A673 (cell line): ENCODE results near the gene TPO. TPM values are rescaled to one million over a fixed set of nuclear protein-coding genes. Genes with fewer than 3 reads are reported as not detected.

Experiments used
- BruUV-seq: library from RNA; stranded (reverse); fragments of 400-500 nt; replicated peaks from 2 replicates; lab custom pipeline; 2021; lab: Mats Ljungman, UMichigan
- CTCF ChIA-PET: fragments of 300-600 bp; sonication (Branson Sonifier 250); formaldehyde crosslinking; loops from one replicate; lab custom pipeline; 2022; ENCODE audit warnings: antibody characterized with exemption; lab: Charles Lee
- POLR2A ChIA-PET: fragments of 300-600 bp; sonication (Branson Sonifier 250); formaldehyde crosslinking; loops from one replicate; lab custom pipeline; 2022; ENCODE audit warnings: antibody characterized with exemption; ENCODE audit not compliant: low non-redundant PET; lab: Charles Lee
- DNase-seq: peaks from one replicate; pipeline ENCODE4 v3.0.0-alpha.2; 2015; ENCODE audit warnings: low spot score
- H3K27ac ChIP-seq: fragments of 200-600 bp; sonication (generic); 2 replicates; pipeline ENCODE4 v1.5.1; 2016; ENCODE audit warnings: mixed run types, low read depth, mild to moderate bottlenecking, mixed read lengths, antibody characterized with exemption, low read length; ENCODE audit not compliant: poor library complexity, severe bottlenecking
- H3K27me3 ChIP-seq: fragments of 200-600 bp; sonication (generic); replicated peaks from 2 replicates; pipeline ENCODE4 v1.6.1; 2017; ENCODE audit warnings: mixed run types, low read depth, mild to moderate bottlenecking, mixed read lengths, antibody characterized with exemption, low read length; ENCODE audit not compliant: insufficient read depth, poor library complexity
- H3K36me3 ChIP-seq: fragments of 200-600 bp; sonication (generic); 2 replicates; pipeline ENCODE4 v1.6.1; 2016; ENCODE audit warnings: mixed run types, mild to moderate bottlenecking, mixed read lengths, antibody characterized with exemption, low read length; ENCODE audit not compliant: insufficient read depth, poor library complexity, severe bottlenecking
- H3K4me1 ChIP-seq: fragments of 200-600 bp; sonication (generic); 2 replicates; pipeline ENCODE4 v1.6.1; 2017; ENCODE audit warnings: mixed run types, mild to moderate bottlenecking, mixed read lengths, antibody characterized with exemption, low read length; ENCODE audit not compliant: insufficient read depth, poor library complexity, severe bottlenecking
- H3K4me3 ChIP-seq: fragments of 200-600 bp; sonication (generic); 2 replicates; pipeline ENCODE4 v1.5.1; 2016; ENCODE audit warnings: low read depth, mixed run types, mild to moderate bottlenecking, mixed read lengths, low read length; ENCODE audit not compliant: poor library complexity, severe bottlenecking
- H3K9me3 ChIP-seq: fragments of 200-600 bp; sonication (generic); 2 replicates; pipeline ENCODE4 v1.6.1; 2016; ENCODE audit warnings: mixed run types, low read depth, mild to moderate bottlenecking, mixed read lengths, antibody characterized with exemption, low read length; ENCODE audit not compliant: poor library complexity, severe bottlenecking
- EZH2 ChIP-seq: fragments of 200-600 bp; sonication (generic); IDR thresholded peaks from 2 replicates; pipeline ENCODE4 v1.6.1; 2017; ENCODE audit warnings: borderline replicate concordance, low read depth, mild to moderate bottlenecking, mixed read lengths, antibody characterized with exemption, low read length; ENCODE audit not compliant: poor library complexity, severe bottlenecking
- intact Hi-C: fragments of 100-400 bp; cut with micrococcal nuclease; formaldehyde crosslinking; loops from one replicate; pipeline ENCODE4 v1.10.0; 2022; ENCODE audit not compliant: unreplicated experiment
- total RNA-seq: library from RNA; stranded (reverse); gene quantifications from 2 replicates; pipeline ENCODE4 v1.2.3, GENCODE V29; 2021
- TF ChIP-seq, protein P1 (sequence below): fragments of 300-800, 200-600 bp; sonication (generic); conservative IDR thresholded peaks from 2 replicates; pipeline ENCODE4 v1.5.1; 2017; ENCODE audit warnings: low read depth, mild to moderate bottlenecking, antibody characterized with exemption, low read length, moderate library complexity, mixed read lengths

TPO gene
- total RNA-seq, 1 experiment from 2014 or later, result not detected

DNA sequence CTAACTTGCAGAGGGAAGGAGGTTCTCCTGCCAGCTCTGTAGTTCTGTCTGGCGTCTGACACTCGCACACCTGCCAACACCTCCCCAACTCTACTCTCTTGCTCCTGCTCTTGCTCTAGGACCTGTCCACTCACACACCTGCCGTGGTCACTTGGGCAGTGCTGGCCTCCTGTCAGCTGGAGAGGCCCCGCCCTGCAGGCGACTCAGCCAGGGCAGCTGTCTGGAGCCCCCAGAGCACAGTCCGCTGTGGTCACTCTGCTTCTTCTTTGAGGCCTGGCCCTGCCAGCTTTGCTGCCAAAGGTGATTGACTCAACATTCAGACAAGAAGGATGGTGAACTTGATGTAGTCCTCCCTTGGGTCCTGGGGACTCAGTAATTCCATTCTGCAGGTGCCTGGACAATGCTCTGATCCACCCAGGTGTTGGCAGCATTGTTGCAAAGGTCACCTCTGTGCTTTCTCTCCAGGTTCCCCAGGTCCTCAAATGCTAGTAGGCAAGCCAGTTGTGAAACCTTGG, 18.7 kb downstream of the TPO start:
- POLR2A ChIA-PET, result no interaction called here
- DNase-seq, result no peak

DNA sequence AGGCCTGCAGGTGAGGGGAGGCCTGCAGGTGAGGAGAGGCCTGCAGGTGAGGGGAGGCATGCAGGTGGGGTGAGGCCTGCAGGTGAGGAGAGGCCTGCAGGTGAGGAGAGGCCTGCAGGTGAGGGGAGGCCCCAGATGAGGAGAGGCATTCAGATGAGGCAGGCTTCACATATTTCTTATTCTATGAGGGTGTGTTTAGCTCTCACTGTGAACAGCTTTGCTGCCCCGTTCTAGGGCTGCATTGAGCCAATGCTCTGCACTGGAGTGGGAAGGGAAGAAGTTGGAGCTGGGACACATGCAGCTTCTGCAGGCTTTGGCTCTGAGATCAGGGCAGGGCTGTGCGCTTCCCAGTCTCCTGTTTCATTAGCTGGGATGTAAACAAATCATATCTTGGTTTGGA, 19.5 kb downstream of the TPO start:
- intact Hi-C loops, result no loop called here
- DNase-seq, result no peak
- Histone ChIP-seq H3K9me3 (no peaks in the 10 kb centered on the region), H3K4me3 (no peak overlapping the region), H3K27me3 (no peaks in the 10 kb centered on the region), H3K4me1 (no peaks in the 10 kb centered on the region), H3K36me3 (no peaks in the 10 kb centered on the region), H3K27ac (no peak overlapping the region)
- TF ChIP-seq EZH2, result no peak
- TF ChIP-seq, protein P1, sequence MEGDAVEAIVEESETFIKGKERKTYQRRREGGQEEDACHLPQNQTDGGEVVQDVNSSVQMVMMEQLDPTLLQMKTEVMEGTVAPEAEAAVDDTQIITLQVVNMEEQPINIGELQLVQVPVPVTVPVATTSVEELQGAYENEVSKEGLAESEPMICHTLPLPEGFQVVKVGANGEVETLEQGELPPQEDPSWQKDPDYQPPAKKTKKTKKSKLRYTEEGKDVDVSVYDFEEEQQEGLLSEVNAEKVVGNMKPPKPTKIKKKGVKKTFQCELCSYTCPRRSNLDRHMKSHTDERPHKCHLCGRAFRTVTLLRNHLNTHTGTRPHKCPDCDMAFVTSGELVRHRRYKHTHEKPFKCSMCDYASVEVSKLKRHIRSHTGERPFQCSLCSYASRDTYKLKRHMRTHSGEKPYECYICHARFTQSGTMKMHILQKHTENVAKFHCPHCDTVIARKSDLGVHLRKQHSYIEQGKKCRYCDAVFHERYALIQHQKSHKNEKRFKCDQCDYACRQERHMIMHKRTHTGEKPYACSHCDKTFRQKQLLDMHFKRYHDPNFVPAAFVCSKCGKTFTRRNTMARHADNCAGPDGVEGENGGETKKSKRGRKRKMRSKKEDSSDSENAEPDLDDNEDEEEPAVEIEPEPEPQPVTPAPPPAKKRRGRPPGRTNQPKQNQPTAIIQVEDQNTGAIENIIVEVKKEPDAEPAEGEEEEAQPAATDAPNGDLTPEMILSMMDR, result no peak
- CTCF ChIA-PET, result no interaction called here
- BruUV-seq, result no TSS peak
- POLR2A ChIA-PET, result no interaction called here

More for the DNA sequence above, 18.7 kb downstream of the TPO start:
- no TSS peak for BruUV-seq
- TF ChIP-seq, protein P1, result no peak
- no peak for TF ChIP-seq EZH2
- no peaks in the 10 kb centered on the region for H3K27me3 ChIP-seq
- no peak overlapping the region for H3K27ac ChIP-seq
- no peaks in the 10 kb centered on the region for H3K9me3 ChIP-seq
- no peaks in the 10 kb centered on the region for H3K36me3 ChIP-seq
- CTCF ChIA-PET, result interaction anchor here (0.6 kb wide), 1 partner anchor 872 kb away, joined by 3 read pairs; no protein-coding TSS in a partner anchor
- no peak overlapping the region for H3K4me3 ChIP-seq
- intact Hi-C loops, result no loop called here
- no peaks in the 10 kb centered on the region for H3K4me1 ChIP-seq

DNA sequence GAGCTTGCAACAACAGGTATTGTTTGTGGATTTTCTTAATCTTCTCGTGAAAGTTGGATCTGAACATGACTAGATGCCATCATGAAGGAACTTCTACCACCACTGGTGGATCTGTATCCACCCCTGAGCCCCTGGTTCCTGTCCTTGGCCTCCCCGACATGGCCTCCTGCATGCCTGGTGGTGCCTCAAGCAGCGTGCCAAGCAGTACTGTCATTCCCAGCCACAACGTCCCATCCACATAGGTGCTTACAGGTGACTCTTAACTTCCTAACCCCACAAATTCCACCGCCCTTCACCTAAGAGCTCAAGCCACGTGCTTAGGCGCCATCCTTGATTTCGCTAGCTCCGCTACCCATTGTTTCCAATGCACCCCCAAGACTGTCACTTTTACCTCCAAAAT, 23.1 kb downstream of the TPO start:
- Histone ChIP-seq H3K4me1 (no peaks in the 10 kb centered on the region), H3K4me3 (no peak overlapping the region), H3K36me3 (no peaks in the 10 kb centered on the region), H3K27ac (no peak overlapping the region), H3K9me3 (no peaks in the 10 kb centered on the region), H3K27me3 (no peaks in the 10 kb centered on the region)
- POLR2A ChIA-PET, result no interaction called here
- no peak for DNase-seq
- BruUV-seq, result no TSS peak
- intact Hi-C loops, result no loop called here
- TF ChIP-seq, protein P1, result no peak
- no peak for TF ChIP-seq EZH2
- CTCF ChIA-PET, result no interaction called here
